NCI-H2196 (cell line): ENCODE results near the gene GORASP1.

Experiments used
- DNase-seq: peaks from one replicate; lab custom pipeline; 2025; ENCODE audit not compliant: unreplicated experiment; lab: John Stamatoyannopoulos, UW

GORASP1 gene

GRCh38 chr3:39107388-39108199, at the start of gene GORASP1, which contains the start of gene TTC21A:
Gene GORASP1, minus strand, starts transcription at chr3:39107627. Its CDS starts 86 bp downstream, at chr3:39107541.
Gene TTC21A, plus strand, starts transcription at chr3:39107680. Its CDS starts 158 bp downstream, at chr3:39107838.
- DNase-seq, result peak; percentile 53

GRCh38 chr3:39156421-39156820, 49.0 kb upstream of the GORASP1 start:
- no peak for DNase-seq

GRCh38 chr3:39154280-39155021, 47.0 kb upstream of the GORASP1 start:
- DNase-seq, result no peak

GRCh38 chr3:39153977-39154279, 46.5 kb upstream of the GORASP1 start:
- no peak for DNase-seq

- DNase-seq, result peak; percentile 31
Measured at GRCh38 chr3:39150803-39151631, 43.6 kb upstream of the GORASP1 start.

- DNase-seq, result no peak
Measured at GRCh38 chr3:39150148-39150802, 42.8 kb upstream of the GORASP1 start.

GRCh38 chr3:39149498-39150147, 42.2 kb upstream of the GORASP1 start:
- no peak for DNase-seq

GRCh38 chr3:39149059-39149455, 41.6 kb upstream of the GORASP1 start:
- DNase-seq, result no peak

GRCh38 chr3:39148435-39149058, 41.1 kb upstream of the GORASP1 start:
- no peak for DNase-seq

GRCh38 chr3:39147711-39148434, 40.4 kb upstream of the GORASP1 start:
- DNase-seq, result no peak

GRCh38 chr3:39146611-39147591, 39.5 kb upstream of the GORASP1 start:
- no peak for DNase-seq

GRCh38 chr3:39146083-39146501, 38.7 kb upstream of the GORASP1 start:
- no peak for DNase-seq

GRCh38 chr3:39144748-39145380, 37.4 kb upstream of the GORASP1 start:
- no peak for DNase-seq

- DNase-seq, result peak; percentile 14
Measured at GRCh38 chr3:39144095-39144747, 36.8 kb upstream of the GORASP1 start.

GRCh38 chr3:39143051-39143885, 35.8 kb upstream of the GORASP1 start:
- no peak for DNase-seq

- peak; percentile 51 for DNase-seq
Measured at GRCh38 chr3:39142067-39142466, 34.6 kb upstream of the GORASP1 start.
